Measurements from ENCODE around the gene DPF3.

DNA sequence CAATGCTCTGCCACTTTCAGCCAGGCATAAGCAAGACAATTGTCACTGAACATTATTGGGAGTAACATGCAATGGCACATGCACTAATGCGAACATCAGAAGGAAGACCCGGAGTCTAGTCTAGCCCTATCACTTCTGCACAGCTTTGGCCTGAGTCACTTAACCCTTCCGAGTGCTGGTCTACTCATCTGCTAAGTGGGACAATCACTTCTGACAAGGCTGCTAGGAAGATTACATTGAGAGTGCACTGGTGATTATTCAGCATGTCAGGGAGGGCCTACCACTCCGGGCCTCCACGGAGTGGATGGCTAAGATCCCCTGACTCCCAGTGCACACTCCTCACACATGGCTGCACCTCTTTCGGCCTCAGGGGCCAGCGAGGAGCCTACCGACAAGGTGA lies 240.9 kb downstream of the DPF3 start:
- TF ChIP-seq YY1 (IDR thresholded peaks at IDR 0.05; ENCODE audit: insufficient read depth, insufficient read length), result no peak
- no peak for TF ChIP-seq ZNF274 (IDR thresholded peaks at IDR 0.05; ENCODE audit: low read depth, low read length)
- TF ChIP-seq SUZ12 (IDR thresholded peaks at IDR 0.05; ENCODE audit: extremely low read depth, insufficient read depth, insufficient read length), result no peak
